Activated naive CD4-positive, alpha-beta T cell (primary cell): ENCODE results near the gene NDUFB2.
"Not testable (repeated sequence)": the region's sequence is repeated elsewhere in the genome, so short reads cannot be mapped to it uniquely, and the experiment has no call there.

Experiments used
- DNase-seq, 4 experiments: peaks; one replicate each; lab custom pipeline; 2025; lab: John Stamatoyannopoulos, UW

The NDUFB2 gene

DNA sequence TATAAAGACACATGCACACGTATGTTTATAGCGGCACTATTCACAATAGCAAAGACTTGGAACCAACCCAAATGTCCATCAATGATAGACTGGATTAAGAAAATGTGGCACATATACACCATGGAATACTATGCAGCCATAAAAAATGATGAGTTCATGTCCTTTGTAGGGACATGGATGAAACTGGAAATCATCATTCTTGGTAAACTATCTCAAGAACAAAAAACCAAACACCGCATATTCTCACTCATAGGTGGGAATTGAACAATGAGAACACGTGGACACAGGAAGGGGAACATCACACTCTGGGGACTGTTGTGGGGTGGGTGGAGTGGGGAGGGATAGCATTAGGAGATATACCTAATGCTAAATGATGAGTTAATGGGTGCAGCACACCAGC, 46.7 kb downstream of the NDUFB2 start:
- not testable (repeated sequence) for DNase-seq

DNA sequence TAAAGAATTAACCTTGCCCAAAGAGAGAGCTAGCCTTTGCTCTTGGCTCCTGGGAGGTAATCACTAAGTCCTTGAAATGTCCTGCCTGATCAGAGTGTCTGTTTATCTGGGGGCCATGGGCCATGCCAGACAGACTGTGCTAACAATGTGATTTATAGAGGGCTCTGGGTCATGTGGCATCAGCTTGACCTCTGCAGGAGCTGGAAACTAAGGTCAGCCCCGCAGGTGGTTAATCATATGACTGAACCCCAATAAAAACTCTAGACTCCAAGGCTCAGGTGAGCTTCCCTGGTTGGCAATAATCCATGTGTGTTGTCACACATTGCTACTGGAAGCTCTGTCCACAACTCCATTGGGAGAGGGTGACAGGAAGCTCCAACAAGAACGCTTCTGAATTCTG, 47.5 kb downstream of the NDUFB2 start:
- DNase-seq: no peak

DNA sequence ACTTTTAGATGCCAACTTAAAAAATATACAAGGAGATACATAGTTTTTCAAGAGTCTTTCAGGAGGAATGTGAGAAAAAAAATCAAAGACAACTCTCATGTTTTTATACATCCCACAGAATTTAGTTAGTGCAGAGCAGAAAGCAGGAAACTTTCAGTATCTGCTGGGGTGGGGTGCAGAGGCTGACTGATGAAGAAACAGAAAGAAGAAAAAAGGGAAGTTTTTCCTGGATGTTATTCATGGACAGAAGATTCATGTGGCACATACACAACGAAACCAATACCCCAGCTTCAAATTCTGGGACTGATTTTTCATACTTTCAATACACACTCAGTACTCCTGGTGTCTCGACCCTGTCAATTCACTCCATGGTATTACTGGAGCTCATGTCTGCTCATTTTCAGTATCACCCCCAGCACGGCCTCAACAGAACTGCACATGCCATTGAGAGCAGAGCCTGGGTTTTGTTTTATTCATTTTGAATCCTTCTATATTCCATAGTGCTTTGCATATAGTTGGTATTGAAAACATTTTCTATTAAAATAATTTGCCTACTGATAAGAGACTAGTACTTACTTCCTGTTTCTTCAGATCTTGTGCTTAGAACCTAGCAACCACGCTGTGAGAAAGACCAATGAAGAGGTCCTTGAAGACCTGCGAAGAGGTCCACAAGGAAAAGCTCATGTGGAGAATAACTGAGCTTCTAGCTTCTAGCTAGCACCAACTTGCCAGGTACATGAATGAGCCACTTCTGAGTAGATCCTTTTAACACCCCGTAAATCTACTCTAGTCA, 49.0 kb downstream of the NDUFB2 start:
- no peak for DNase-seq

DNA sequence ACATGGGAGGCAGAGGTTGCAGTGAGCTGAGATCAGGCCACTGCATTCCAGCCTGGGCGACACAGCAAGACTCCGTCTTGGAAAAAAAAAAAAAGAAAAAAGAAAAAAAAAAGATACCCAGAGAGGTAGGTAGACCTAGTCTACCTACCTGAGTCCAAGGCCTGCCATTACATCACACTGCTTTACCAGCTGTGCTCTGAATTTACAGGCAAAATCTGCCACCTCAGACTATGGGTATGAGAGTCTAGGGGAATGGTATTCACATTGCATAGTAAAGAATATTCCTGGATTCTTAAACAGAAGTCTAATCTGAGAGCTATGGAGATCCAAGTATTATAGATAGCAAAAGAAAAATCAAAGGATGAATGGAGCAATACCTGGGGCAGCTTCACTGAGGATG, 50.2 kb downstream of the NDUFB2 start:
- DNase-seq: no peak

GRCh38 chr7:140752533-140752932, 56.0 kb downstream of the NDUFB2 start:
- no peak for DNase-seq

DNA sequence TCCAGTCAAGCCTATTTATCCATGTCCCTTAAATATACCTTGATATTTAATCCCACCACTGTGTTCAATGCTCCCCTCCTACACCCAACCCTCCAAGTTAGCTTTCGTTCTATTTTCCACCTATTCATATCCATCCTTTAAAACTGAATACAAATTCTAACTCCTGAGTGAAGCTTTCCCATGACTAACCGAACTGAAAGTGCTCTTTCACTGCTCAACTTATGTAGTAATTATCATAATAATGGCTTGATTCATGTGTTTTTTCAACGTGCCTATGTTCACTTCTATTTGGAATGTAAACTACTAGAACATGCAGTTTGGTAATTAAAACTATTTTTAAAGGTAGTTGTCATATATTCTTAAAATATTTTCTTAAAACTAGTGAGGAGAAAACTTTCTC, 58.0 kb downstream of the NDUFB2 start:
- no peak for DNase-seq
